IMR-90 (cell line): ENCODE measurements around the gene NPNT. TPM values are rescaled to one million over a fixed set of nuclear protein-coding genes. Genes with fewer than 3 reads are reported as not detected.
"Not testable (repeated sequence)": the region's sequence is repeated elsewhere in the genome, so short reads cannot be mapped to it uniquely, and the experiment has no call there.

ENCODE experiments used
- ATAC-seq: fragments of 200-7000 bp; cut with Tn5 transposase; 2 replicates; pipeline ENCODE4 v1.9.1; 2020; ENCODE audit warnings: low read depth, mild to moderate bottlenecking, moderate library complexity
- BruUV-seq: library from RNA; stranded (reverse); fragments of 400-500 nt; replicated peaks from 2 replicates; lab custom pipeline; 2021; lab: Mats Ljungman, UMichigan
- CTCF ChIA-PET: fragments of 300-600 bp; formaldehyde crosslinking; extraction: SDS; loops from one replicate; lab custom pipeline; 2021; ENCODE audit warnings: antibody characterized with exemption; lab: Yijun Ruan, JAX
- POLR2A ChIA-PET: fragments of 300-600 bp; sonication (Branson Sonifier 250); formaldehyde crosslinking; loops from one replicate; lab custom pipeline; 2022; ENCODE audit warnings: antibody characterized with exemption; ENCODE audit not compliant: unreplicated experiment; lab: Charles Lee
- DNase-seq: peaks from one replicate; pipeline ENCODE4 v3.0.0; 2013
- H2AFZ ChIP-seq: replicated peaks from 2 replicates; pipeline ENCODE3; 2013; ENCODE audit warnings: low read length, mild to moderate bottlenecking; ENCODE audit not compliant: poor library complexity
- H2AK5ac ChIP-seq: 2 replicates; pipeline ENCODE4 v1.6.1; 2013; ENCODE audit warnings: low read depth, low read length, inconsistent platforms
- H2AK9ac ChIP-seq: replicated peaks from 2 replicates; pipeline ENCODE3; 2013; ENCODE audit warnings: mild to moderate bottlenecking, low read depth, low read length, moderate library complexity; ENCODE audit not compliant: poor library complexity
- H2BK120ac ChIP-seq: 2 replicates; pipeline ENCODE4 v1.6.1; 2013; ENCODE audit warnings: low read depth, low read length, inconsistent platforms
- H2BK15ac ChIP-seq: 3 replicates; pipeline ENCODE4 v1.6.1; 2013; ENCODE audit warnings: low read depth, low read length, inconsistent platforms
- H2BK20ac ChIP-seq: 2 replicates; pipeline ENCODE4 v1.6.1; 2013; ENCODE audit warnings: low read depth, mild to moderate bottlenecking, inconsistent platforms, low read length, moderate library complexity
- H2BK5ac ChIP-seq: 2 replicates; pipeline ENCODE4 v1.6.1; 2013; ENCODE audit warnings: mild to moderate bottlenecking, low read depth, low read length, inconsistent platforms; ENCODE audit not compliant: poor library complexity, severe bottlenecking
- H3K14ac ChIP-seq: replicated peaks from 2 replicates; pipeline ENCODE4 v1.6.1; 2013; ENCODE audit warnings: low read depth, low read length, inconsistent platforms
- H3K18ac ChIP-seq: 2 replicates; pipeline ENCODE4 v1.6.1; 2013; ENCODE audit warnings: low read depth, low read length, control low read depth
- H3K23ac ChIP-seq: 2 replicates; pipeline ENCODE4 v1.6.1; 2013; ENCODE audit warnings: low read depth, low read length, inconsistent platforms
- H3K27ac ChIP-seq: 2 replicates; pipeline ENCODE4 v1.5.1; 2013; ENCODE audit warnings: mild to moderate bottlenecking, control low read depth, low read length; ENCODE audit not compliant: insufficient read depth
- H3K27me3 ChIP-seq: 2 replicates; pipeline ENCODE4 v1.6.1; 2013; ENCODE audit warnings: low read length; ENCODE audit not compliant: control insufficient read depth, insufficient read depth
- H3K36me3 ChIP-seq: 2 replicates; pipeline ENCODE4 v1.6.1; 2013; ENCODE audit warnings: low read length, mixed read lengths; ENCODE audit not compliant: control insufficient read depth, insufficient read depth
- H3K4ac ChIP-seq: 2 replicates; pipeline ENCODE4 v1.6.1; 2013; ENCODE audit warnings: low read depth, low read length, inconsistent platforms
- H3K4me1 ChIP-seq: 2 replicates; pipeline ENCODE4 v1.6.1; 2013; ENCODE audit warnings: low read length, mixed read lengths; ENCODE audit not compliant: control insufficient read depth, insufficient read depth
- H3K4me2 ChIP-seq: 2 replicates; pipeline ENCODE4 v1.6.1; 2013; ENCODE audit warnings: low read depth, mild to moderate bottlenecking, control low read depth, low read length, moderate library complexity
- H3K4me3 ChIP-seq: 2 replicates; pipeline ENCODE4 v1.5.1; 2013; ENCODE audit warnings: low read depth, mild to moderate bottlenecking, control low read depth, low read length, moderate library complexity; ENCODE audit not compliant: insufficient read depth
- H3K56ac ChIP-seq: 2 replicates; pipeline ENCODE4 v1.6.1; 2013; ENCODE audit warnings: low read length, inconsistent platforms; ENCODE audit not compliant: insufficient read depth; ENCODE audit errors: extremely low read depth
- H3K79me1 ChIP-seq, 2 experiments: 2 replicates each; pipeline ENCODE4 v1.6.1; 2013; ENCODE audit warnings: low read length in 2 of 2, inconsistent platforms in 1 of 2, low read depth in 1 of 2
- H3K9ac ChIP-seq: 2 replicates; pipeline ENCODE4 v1.6.1; 2013; ENCODE audit warnings: low read depth, low read length, control low read depth
- H3K9me1 ChIP-seq: 2 replicates; pipeline ENCODE4 v1.6.1; 2013; ENCODE audit warnings: low read length, inconsistent platforms; ENCODE audit not compliant: insufficient read depth
- H3K9me3 ChIP-seq: 2 replicates; pipeline ENCODE4 v1.6.1; 2013; ENCODE audit warnings: low read length; ENCODE audit not compliant: control insufficient read depth, insufficient read depth
- H4K20me1 ChIP-seq: 2 replicates; pipeline ENCODE4 v1.6.1; 2013; ENCODE audit warnings: low read length, inconsistent platforms; ENCODE audit not compliant: insufficient read depth
- H4K5ac ChIP-seq: 2 replicates; pipeline ENCODE4 v1.6.1; 2013; ENCODE audit warnings: mild to moderate bottlenecking, low read depth, low read length, control low read depth
- H4K8ac ChIP-seq, 2 experiments: 2 replicates each; pipeline ENCODE4 v1.6.1; 2013; ENCODE audit warnings: low read depth in 2 of 2, low read length in 2 of 2, control low read depth in 1 of 2, inconsistent platforms in 1 of 2
- H4K91ac ChIP-seq: 2 replicates; pipeline ENCODE4 v1.6.1; 2013; ENCODE audit warnings: low read depth, low read length, inconsistent platforms; ENCODE audit not compliant: insufficient read depth
- BHLHE40 ChIP-seq: fragments of 150-350 bp; IDR thresholded peaks from 2 replicates; pipeline ENCODE4 v1.6.1; 2016; ENCODE audit warnings: mild to moderate bottlenecking, low read depth, low read length
- CHD1 ChIP-seq: IDR thresholded peaks from 2 replicates; pipeline ENCODE4 v1.6.1; 2012; ENCODE audit warnings: low read depth, low read length, improper control_type of control experiment
- RCOR1 ChIP-seq: IDR thresholded peaks from 2 replicates; pipeline ENCODE4 v1.6.1; 2012; ENCODE audit warnings: mild to moderate bottlenecking, low read length, improper control_type of control experiment; ENCODE audit not compliant: insufficient replicate concordance
- WGBS, 2 experiments: methylation state at CpG; one replicate each; pipeline versions ENCODE4 v1.1.5 to v1.1.7; 2013; ENCODE audit warnings: missing lambda C conversion rate in 2 of 2; ENCODE audit not compliant: insufficient read length in 1 of 2; ENCODE audit errors: extremely low coverage in 2 of 2; 5-methylcytosine and 5-hydroxymethylcytosine counted together
- dilution Hi-C: fragments of 300-500 bp; cut with HindIII; formaldehyde crosslinking; loops from one replicate; pipeline ENCODE4 v1.14.3; 2018; ENCODE audit warnings: low sequenced_read_pairs; ENCODE audit not compliant: unreplicated experiment
- in situ Hi-C: fragments of 300-500 bp; cut with MboI; formaldehyde crosslinking; loops from 3 replicates; pipeline ENCODE4 v1.14.3; 2019; ENCODE audit warnings: low sequenced_read_pairs, inconsistent platforms, mixed read lengths
- intact Hi-C: fragments of 100-400 bp; cut with micrococcal nuclease; formaldehyde crosslinking; loops from 2 replicates; pipeline ENCODE4 v1.10.0; 2022
- polyA plus RNA-seq, 3 experiments: library from polyadenylated mRNA; depleted of rRNA; stranded (reverse); fragments of >200 nt; gene quantifications; 2 replicates each; pipeline ENCODE4 v1.2.3, GENCODE V29; 2012; ENCODE audit warnings: low replicate concordance in 1 of 3
- total RNA-seq: library from RNA; depleted of rRNA; stranded (reverse); fragments of >200 nt; gene quantifications from 2 replicates; pipeline ENCODE4 v1.2.3, GENCODE V29; 2012

Gene NPNT
- total and polyA plus RNA-seq, 2 of the 4 experiments (the other 2 are of a cell fraction): not detected

DNA sequence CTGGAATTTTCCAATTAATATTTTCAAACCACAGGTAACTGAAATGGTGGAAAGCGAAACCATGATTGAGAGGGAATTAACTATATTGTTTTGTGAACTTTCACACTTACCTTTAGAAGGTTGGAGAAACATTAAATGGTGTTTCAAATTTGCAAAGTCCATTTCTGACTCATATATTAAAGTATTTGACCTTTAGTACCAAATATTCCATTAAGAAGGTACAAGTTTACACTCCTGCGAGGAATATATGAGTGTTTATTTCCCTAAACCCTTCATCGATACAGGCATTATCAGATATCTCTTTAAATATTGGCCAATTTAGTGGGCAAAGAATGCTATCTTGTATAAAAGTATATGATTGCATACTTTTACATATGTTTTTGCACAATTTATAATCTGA, 44.1 kb upstream of the NPNT start:
- in situ Hi-C loops (no loop called here), dilution Hi-C loops (no loop called here), intact Hi-C loops (no loop called here)
- DNase-seq: no peak
- no peak for ATAC-seq
- Histone ChIP-seq H3K4ac (no peak overlapping the region), H3K9ac (no peak overlapping the region), H3K4me3 (no peak overlapping the region), H3K27ac (no peak overlapping the region), H3K14ac (no peak overlapping the region), H3K9me3 (no peaks in the 10 kb centered on the region), H3K9me1 (no peaks in the 10 kb centered on the region), H4K20me1 (no peaks in the 10 kb centered on the region), H4K8ac (no peak overlapping the region), H2BK5ac (no peak overlapping the region), H2AK9ac (no peak overlapping the region), H2AK5ac (no peak overlapping the region), H4K91ac (no peak overlapping the region), H4K5ac (no peak overlapping the region), H2BK20ac (no peak overlapping the region), H3K4me1 (no peaks in the 10 kb centered on the region), H3K18ac (no peak overlapping the region), H3K4me2 (no peak overlapping the region), H3K36me3 (no peaks in the 10 kb centered on the region), H3K23ac (no peak overlapping the region), H3K27me3 (no peaks in the 10 kb centered on the region), H3K56ac (no peak overlapping the region), H3K79me1 (no peaks in the 10 kb centered on the region), H2BK15ac (no peak overlapping the region), H2BK120ac (no peak overlapping the region), H2AFZ (no peak overlapping the region)
- TF ChIP-seq CHD1 (no peak), BHLHE40 (no peak), RCOR1 (no peak)
- WGBS, 2 experiments: no CpG with 5 or more reads among the region's 3 CpGs
- ChIA-PET POLR2A (no interaction called here), CTCF (no interaction called here)
- no TSS peak for BruUV-seq

DNA sequence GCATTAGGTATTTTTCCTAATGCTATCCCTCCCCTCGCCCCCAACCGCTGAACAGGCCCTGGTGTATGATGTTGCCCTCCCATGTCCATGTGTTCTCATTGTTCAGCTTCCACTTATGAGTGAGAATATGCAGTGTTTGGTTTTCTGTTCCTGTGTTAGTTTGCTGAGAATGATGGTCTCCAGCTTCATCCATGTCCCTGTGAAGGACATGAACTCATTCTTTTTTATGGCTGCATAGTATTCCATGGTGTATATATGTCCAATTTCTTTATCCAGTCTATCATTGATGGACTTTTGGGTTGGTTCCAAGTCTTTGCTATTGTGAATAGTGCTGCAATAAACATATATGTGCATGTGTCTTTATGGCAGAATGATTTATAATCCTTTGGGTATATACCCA, 43.0 kb upstream of the NPNT start:
- H4K8ac ChIP-seq, H2AK5ac ChIP-seq, H3K9ac ChIP-seq, dilution Hi-C loops, H3K23ac ChIP-seq, H3K79me1 ChIP-seq, H3K4me3 ChIP-seq, H3K9me1 ChIP-seq, ATAC-seq, H2BK5ac ChIP-seq, H2AK9ac ChIP-seq, H3K14ac ChIP-seq, H3K9me3 ChIP-seq, H3K27me3 ChIP-seq, H2BK15ac ChIP-seq, POLR2A ChIA-PET, H2BK20ac ChIP-seq, CTCF ChIA-PET, H2AFZ ChIP-seq, H3K27ac ChIP-seq, H4K20me1 ChIP-seq, BruUV-seq, H3K56ac ChIP-seq, H3K4ac ChIP-seq, H3K4me2 ChIP-seq, DNase-seq, in situ Hi-C loops, H3K18ac ChIP-seq, H2BK120ac ChIP-seq, H3K4me1 ChIP-seq, H3K36me3 ChIP-seq, H4K91ac ChIP-seq, intact Hi-C loops, H4K5ac ChIP-seq: not testable (repeated sequence)
- WGBS, 2 experiments: no CpG with 5 or more reads among the region's 2 CpGs
